ENCODE measurements around the gene SLC17A8. TPM values are rescaled to one million over a fixed set of nuclear protein-coding genes. Genes with fewer than 3 reads are reported as not detected.

SLC17A8 gene
- polyA plus RNA-seq, 3 donors = not detected

DNA sequence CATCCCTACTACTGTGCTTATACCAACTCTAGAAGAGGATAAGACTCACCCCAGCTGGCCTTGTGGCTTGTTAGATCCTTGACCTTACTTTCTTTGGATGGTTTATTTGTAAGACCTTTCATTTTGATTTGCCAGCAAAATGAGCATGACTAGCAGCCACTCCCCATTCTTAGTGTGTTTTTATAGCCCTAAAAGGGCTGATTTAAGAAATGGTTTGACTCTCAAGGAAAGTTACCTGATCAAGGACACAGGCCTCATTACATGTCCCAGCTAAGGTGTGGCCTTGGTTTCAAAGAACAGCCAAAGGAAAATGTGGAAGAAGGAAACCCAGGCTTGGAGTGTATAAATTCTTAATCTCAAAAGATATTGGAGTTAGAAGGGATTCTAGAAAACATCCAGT is 41.4 kb downstream of the SLC17A8 start:
- intact Hi-C loops (cut with micrococcal nuclease) = no loop called here

GRCh38 chr12:100399095-100399494 is 42.2 kb downstream of the SLC17A8 start:
- TF ChIP-seq CTCF (IDR thresholded peaks at IDR 0.05) = no peak
- no peak overlapping the region for H3K4me3 ChIP-seq (replicated peaks in 1 of 3; ENCODE audit: low read depth in 2 of 3, low read length in 3 of 3)
- no peak overlapping the region for H3K27ac ChIP-seq (ENCODE audit: low read depth in 1 of 2, low read length in 2 of 2)
- no peak overlapping the region for H2AFZ ChIP-seq (ENCODE audit: insufficient read depth, low read depth, low read length, poor library complexity, severe bottlenecking)
- WGBS (ENCODE audit: insufficient coverage) = no CpG with 5 or more reads among the region's 2 CpGs
- H3K79me2 ChIP-seq (ENCODE audit: insufficient read depth, low read length) = no peaks in the 10 kb centered on the region
- H3K36me3 Mint-ChIP-seq = no peaks in the 10 kb centered on the region
- H3K9ac ChIP-seq (ENCODE audit: insufficient read depth, low read length, poor library complexity, severe bottlenecking) = no peak overlapping the region
- H3K4me3 Mint-ChIP-seq = no peak overlapping the region
- intact Hi-C loops (cut with micrococcal nuclease) = no loop called here
- H4K20me1 ChIP-seq (ENCODE audit: insufficient read depth, low read length) = no peaks in the 10 kb centered on the region
- no peaks in the 10 kb centered on the region for H3K9me3 Mint-ChIP-seq
- no peak for DNase-seq
- H3K27ac Mint-ChIP-seq = no peak overlapping the region
- no peaks in the 10 kb centered on the region for H3K4me1 ChIP-seq (ENCODE audit: control insufficient read depth in 1 of 2, insufficient read depth in 2 of 2, low read length in 2 of 2)
- no peaks in the 10 kb centered on the region for H3K36me3 ChIP-seq (replicated peaks in 1 of 2; ENCODE audit: control insufficient read depth in 1 of 2, insufficient read depth in 2 of 2, low read length in 2 of 2)
- H3K4me2 ChIP-seq (replicated peaks; ENCODE audit: extremely low read depth, low read length, poor library complexity, severe bottlenecking) = no peak overlapping the region
- H3K27me3 ChIP-seq (ENCODE audit: control insufficient read depth in 2 of 2, insufficient read depth in 2 of 2, low read length in 2 of 2) = no peaks in the 10 kb centered on the region
- no peaks in the 10 kb centered on the region for H3K4me1 Mint-ChIP-seq
- peaks cover 0 to 6% (median 4%) of the 10 kb centered on the region in 3 donors for H3K27me3 Mint-ChIP-seq (ENCODE audit: low read depth in 3 of 3)
- no peaks in the 10 kb centered on the region for H3K9me3 ChIP-seq (replicated peaks in 1 of 2; ENCODE audit: control insufficient read depth in 1 of 2, insufficient read depth in 1 of 2, low read length in 2 of 2)

More for the DNA sequence above, 41.4 kb downstream of the SLC17A8 start:
- Histone ChIP-seq H3K9me3 (replicated peaks in 1 of 2; ENCODE audit: control insufficient read depth in 1 of 2, insufficient read depth in 1 of 2, low read length in 2 of 2) (no peaks in the 10 kb centered on the region), H3K4me2 (replicated peaks; ENCODE audit: extremely low read depth, low read length, poor library complexity, severe bottlenecking) (no peak overlapping the region), H3K4me1 (ENCODE audit: control insufficient read depth in 1 of 2, insufficient read depth in 2 of 2, low read length in 2 of 2) (no peaks in the 10 kb centered on the region), H3K27me3 (ENCODE audit: control insufficient read depth in 2 of 2, insufficient read depth in 2 of 2, low read length in 2 of 2) (no peaks in the 10 kb centered on the region), H2AFZ (ENCODE audit: insufficient read depth, low read depth, low read length, poor library complexity, severe bottlenecking) (no peak overlapping the region), H3K36me3 (replicated peaks in 1 of 2; ENCODE audit: control insufficient read depth in 1 of 2, insufficient read depth in 2 of 2, low read length in 2 of 2) (no peaks in the 10 kb centered on the region), H3K4me3 (replicated peaks in 1 of 3; ENCODE audit: low read depth in 2 of 3, low read length in 3 of 3) (no peak overlapping the region), H3K79me2 (ENCODE audit: insufficient read depth, low read length) (no peaks in the 10 kb centered on the region), H4K20me1 (ENCODE audit: insufficient read depth, low read length) (no peaks in the 10 kb centered on the region), H3K9ac (ENCODE audit: insufficient read depth, low read length, poor library complexity, severe bottlenecking) (no peak overlapping the region), H3K27ac (ENCODE audit: low read depth in 1 of 2, low read length in 2 of 2) (no peak overlapping the region)
- Mint-ChIP-seq H3K9me3 (no peaks in the 10 kb centered on the region), H3K4me3 (no peak overlapping the region), H3K27ac (no peak overlapping the region), H3K27me3 (ENCODE audit: low read depth in 3 of 3) (peaks cover 0 to 5% (median 4%) of the 10 kb centered on the region in 3 donors), H3K36me3 (no peaks in the 10 kb centered on the region), H3K4me1 (no peaks in the 10 kb centered on the region)
- TF ChIP-seq CTCF (IDR thresholded peaks at IDR 0.05) = no peak
- DNase-seq = no peak

All from CD14-positive monocyte (primary cell).